Small intestine (tissue), 7 donors: ENCODE results near the gene PKD2L1. TPM values are rescaled to one million over a fixed set of nuclear protein-coding genes. Genes with fewer than 3 reads are reported as not detected.
"Not testable (repeated sequence)": the region's sequence is repeated elsewhere in the genome, so short reads cannot be mapped to it uniquely, and the experiment has no call there.

Experiments used
- DNase-seq, 2 donors: peaks; one replicate each; pipeline versions ENCODE4 v3.0.0 to v3.0.0-alpha.2; 2013
- FAIRE-seq: peaks from 2 replicates; lab custom pipeline; 2012; peaks lifted over from hg19 to GRCh38; lab: Jason Lieb, UNC
- H3K27ac ChIP-seq, 3 donors: one replicate each; pipeline ENCODE4 v1.5.1; 2013; ENCODE audit warnings: low read length in 2 of 3, mild to moderate bottlenecking in 2 of 3, control low read depth in 1 of 3, inconsistent platforms in 1 of 3, low read depth in 1 of 3, moderate library complexity in 1 of 3
- H3K27me3 ChIP-seq, 3 donors: one replicate each; pipeline ENCODE4 v1.6.1; 2013; ENCODE audit warnings: low read length in 3 of 3, inconsistent platforms in 1 of 3; ENCODE audit not compliant: control insufficient read depth in 3 of 3, insufficient read depth in 3 of 3
- H3K36me3 ChIP-seq, 3 donors: one replicate each; pipeline ENCODE4 v1.6.1; 2013; ENCODE audit warnings: low read length in 3 of 3, inconsistent platforms in 1 of 3, low read depth in 1 of 3, mild to moderate bottlenecking in 1 of 3, moderate library complexity in 1 of 3; ENCODE audit not compliant: control insufficient read depth in 3 of 3, insufficient read depth in 2 of 3
- H3K4me1 ChIP-seq, 3 donors: one replicate each; pipeline ENCODE4 v1.6.1; 2013; ENCODE audit warnings: low read length in 2 of 3, inconsistent platforms in 1 of 3, low read depth in 1 of 3, mild to moderate bottlenecking in 1 of 3, moderate library complexity in 1 of 3; ENCODE audit not compliant: control insufficient read depth in 3 of 3, insufficient read depth in 2 of 3
- H3K4me3 ChIP-seq, 3 donors: one replicate each; pipeline ENCODE4 v1.5.1; 2013; ENCODE audit warnings: low read length in 3 of 3, control low read depth in 1 of 3, inconsistent platforms in 1 of 3, low read depth in 1 of 3, mild to moderate bottlenecking in 1 of 3, moderate library complexity in 1 of 3
- H3K9me3 ChIP-seq, 2 donors: one replicate each; pipeline ENCODE4 v1.6.1; 2013; ENCODE audit warnings: low read depth in 1 of 2, low read length in 1 of 2; ENCODE audit not compliant: control insufficient read depth in 2 of 2, insufficient read depth in 1 of 2
- WGBS, 3 donors: extraction: QIAGEN DNeasy Blood & Tissue Kit; methylation state at CpG; one replicate each; pipeline ENCODE4 v1.1.7; 2013; 5-methylcytosine and 5-hydroxymethylcytosine counted together
- polyA plus RNA-seq, 4 donors: library from polyadenylated mRNA; stranded (reverse) in 3 of 4; unstranded in 1 of 4; fragments of 200-250 nt in 3 of 4; fragments of 120-200 nt in 1 of 4; gene quantifications; one replicate each; pipeline versions ENCODE4 v1.2.1 to v1.2.3, GENCODE V29; 2013
- donor health status: healthy with polysubstance abuse.
- donor health status: control.
- donor health status: control.
- donor health status: Bipolar disorder and iron deficiency.
- donor health status: healthy.

Gene PKD2L1
- polyA plus RNA-seq, 4 donors: 0.10 to 0.27 (median 0.19) TPM; not detected in 1

DNA sequence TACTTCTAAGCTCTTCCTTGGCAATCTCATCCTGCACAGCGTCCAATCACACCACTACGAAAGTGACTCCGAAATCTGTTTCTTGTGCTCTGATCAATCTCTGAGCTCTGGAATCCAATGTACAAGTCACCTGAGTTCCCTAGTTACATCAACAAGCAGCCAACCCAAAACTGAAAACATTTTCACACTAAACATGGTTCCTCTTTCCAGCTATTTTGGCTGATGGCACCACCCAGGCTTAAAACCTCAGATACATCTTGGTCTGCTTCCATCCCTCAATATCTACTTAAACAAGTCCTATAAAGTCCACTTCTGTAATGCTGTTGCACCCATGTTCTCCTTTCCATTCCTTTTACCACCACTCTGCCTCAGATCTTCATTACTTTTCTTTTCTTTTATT, 47.1 kb downstream of the PKD2L1 start:
- Histone ChIP-seq H3K4me3 (no peak overlapping the region), H3K36me3 (peaks cover 10 to 21% (median 11%) of the 10 kb centered on the region in 3 donors), H3K27me3 (no peaks in the 10 kb centered on the region), H3K9me3 (no peaks in the 10 kb centered on the region), H3K27ac (no peak overlapping the region), H3K4me1 (peaks cover 0 to 16% (median 0%) of the 10 kb centered on the region in 3 donors)
- FAIRE-seq (no peak), DNase-seq (no peak)
- 94 to 99% (median 95%) methylated on average over 3 of the region's 3 CpGs for WGBS, 3 donors

DNA sequence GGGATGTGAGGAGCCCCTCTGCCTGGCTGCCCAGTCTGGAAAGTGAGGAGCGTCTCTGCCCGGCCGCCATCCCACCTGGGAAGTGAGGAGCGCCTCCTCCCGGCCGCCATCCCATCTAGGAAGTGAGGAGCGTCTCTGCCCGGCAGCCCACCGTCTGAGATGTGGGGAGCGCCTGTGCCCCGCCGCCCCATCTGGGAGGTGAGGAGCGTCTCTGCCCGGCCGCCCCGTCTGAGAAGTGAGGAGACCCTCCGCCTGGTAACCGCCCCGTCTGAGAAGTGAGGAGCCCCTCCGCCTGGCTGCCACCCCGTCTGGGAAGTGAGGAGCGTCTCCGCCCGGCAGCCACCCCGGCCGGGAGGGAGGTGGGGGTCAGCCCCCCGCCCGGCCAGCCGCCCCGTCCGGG, 53.1 kb downstream of the PKD2L1 start:
- not testable (repeated sequence) for H3K27ac ChIP-seq, DNase-seq, H3K9me3 ChIP-seq, H3K4me1 ChIP-seq, H3K4me3 ChIP-seq, H3K27me3 ChIP-seq, FAIRE-seq
- peaks cover 9 to 12% (median 9%) of the 10 kb centered on the region in 3 donors for H3K36me3 ChIP-seq
- 89 to 99% (median 91%) methylated on average over 10 to 23 of the region's 31 CpGs for WGBS, 3 donors

DNA sequence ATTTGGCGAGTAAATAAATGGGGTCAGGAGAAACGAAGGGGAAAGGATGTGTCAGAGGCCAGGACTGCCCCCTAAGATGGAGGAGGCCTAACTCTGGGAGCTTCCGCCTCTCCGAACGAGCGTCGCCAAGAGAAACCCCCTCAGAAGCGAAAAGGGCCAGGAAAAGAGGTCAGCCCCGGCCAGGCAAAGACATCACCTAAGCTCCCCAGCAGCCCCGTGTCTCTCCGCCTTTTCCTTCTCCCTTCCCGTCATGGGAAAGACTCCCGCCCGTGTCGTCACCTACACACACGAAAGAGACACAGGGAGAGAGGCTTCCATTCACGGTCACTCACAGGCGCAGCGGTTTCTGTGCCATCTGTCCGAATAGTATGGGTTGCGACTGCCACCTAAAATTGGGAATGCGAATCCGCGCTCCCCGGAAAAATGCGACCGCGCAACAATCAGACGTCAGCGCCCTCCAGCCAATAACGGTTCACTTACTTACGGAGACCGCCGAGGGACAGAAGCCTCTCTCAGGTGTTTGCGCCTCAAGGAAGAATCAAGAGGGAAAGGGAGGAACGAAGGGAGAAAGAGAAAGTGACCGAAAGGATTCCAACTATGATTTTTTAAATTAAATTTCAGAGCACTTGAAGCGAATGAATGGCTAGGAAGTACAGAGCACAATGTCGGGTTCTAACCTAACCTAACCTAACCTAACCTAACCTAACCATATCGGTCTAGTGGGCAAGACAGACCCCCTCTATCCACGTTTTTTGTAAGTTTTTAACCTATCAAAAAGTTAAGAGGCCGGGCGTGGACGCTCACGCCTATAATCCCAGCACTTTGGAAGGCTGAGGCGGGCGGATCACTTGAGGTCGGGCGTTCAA, 62.6 kb downstream of the PKD2L1 start, which contains the start of gene CWF19L1:
Gene CWF19L1, minus strand, starts transcription at position 400 of the 866 bp plus-strand sequence. Its CDS starts 45 bp downstream, at position 355.
- no peak for FAIRE-seq

DNA sequence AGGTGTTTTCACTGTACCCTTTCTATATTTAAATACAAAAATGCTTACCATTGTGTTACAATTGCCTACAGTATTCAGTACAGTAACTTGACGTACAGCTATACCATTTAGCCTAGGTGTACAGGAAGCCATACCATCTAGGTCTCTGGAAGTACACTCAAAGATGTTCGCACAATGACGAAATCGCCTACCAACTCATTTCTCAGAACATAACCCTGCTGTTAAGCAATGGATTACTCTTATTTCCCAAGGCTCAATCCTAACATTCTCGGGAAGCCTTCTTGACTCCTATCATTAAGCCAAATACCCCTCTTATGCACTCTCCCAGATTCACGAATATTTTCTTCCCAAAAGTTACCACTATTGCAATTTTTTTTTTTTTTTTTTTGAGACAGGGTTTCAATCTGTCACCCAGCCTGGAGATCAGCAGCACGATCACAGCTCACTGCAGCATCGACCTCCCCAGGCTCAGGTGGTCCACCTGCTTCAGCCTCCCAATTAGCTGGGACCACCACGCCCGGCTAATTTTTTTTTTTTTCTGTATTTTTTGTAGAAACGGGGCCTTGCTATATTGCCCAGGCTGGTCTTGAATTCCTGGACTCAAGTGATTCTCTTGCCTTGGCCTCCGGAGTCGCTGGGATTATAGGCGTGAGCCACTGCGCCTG, 64.1 kb downstream of the PKD2L1 start:
- FAIRE-seq (no peak), DNase-seq (no peak)
- no peaks in the 10 kb centered on the region for H3K27me3 ChIP-seq
- peaks cover 0 to 4% (median 0%) of the 10 kb centered on the region in 3 donors for H3K36me3 ChIP-seq
- peaks cover 0 to 4% (median 3%) of the 10 kb centered on the region in 3 donors for H3K4me1 ChIP-seq
- no peak overlapping the region for H3K4me3 ChIP-seq
- no peak overlapping the region for H3K27ac ChIP-seq
- 90 to 95% (median 92%) methylated on average over 15 of the region's 15 CpGs for WGBS, 3 donors
- H3K9me3 ChIP-seq: no peaks in the 10 kb centered on the region

More for the DNA sequence above, 62.6 kb downstream of the PKD2L1 start, which contains the start of gene CWF19L1:
- no peaks in the 10 kb centered on the region for H3K9me3 ChIP-seq
- 1 to 3% (median 2%) methylated on average over 48 to 49 of the region's 49 CpGs for WGBS, 3 donors
- peaks cover 0 to 4% (median 3%) of the 10 kb centered on the region in 3 donors for H3K4me1 ChIP-seq
- peak; percentile 88 to 94 for DNase-seq
- peak within 1 kb of the TSS; percentile 68 to 85 (median 82) for H3K4me3 ChIP-seq
- no peaks in the 10 kb centered on the region for H3K27me3 ChIP-seq
- peak within 1 kb of the TSS; percentile 62 to 96 (median 89) for H3K27ac ChIP-seq
- H3K36me3 ChIP-seq: peaks cover 0 to 4% (median 0%) of the 10 kb centered on the region in 3 donors

- FAIRE-seq (no peak), DNase-seq (no peak)
- 94 to 96% (median 94%) methylated on average over 3 of the region's 3 CpGs for WGBS, 3 donors
- no peaks in the 10 kb centered on the region for H3K27me3 ChIP-seq
- no peaks in the 10 kb centered on the region for H3K9me3 ChIP-seq
- H3K4me1 ChIP-seq: no peaks in the 10 kb centered on the region
- no peak overlapping the region for H3K27ac ChIP-seq
- H3K4me3 ChIP-seq: no peak overlapping the region
- H3K36me3 ChIP-seq: peaks cover 4 to 33% (median 11%) of the 10 kb centered on the region in 3 donors
Observed at GRCh38 chr10:100254191-100254590, 75.8 kb downstream of the PKD2L1 start.

DNA sequence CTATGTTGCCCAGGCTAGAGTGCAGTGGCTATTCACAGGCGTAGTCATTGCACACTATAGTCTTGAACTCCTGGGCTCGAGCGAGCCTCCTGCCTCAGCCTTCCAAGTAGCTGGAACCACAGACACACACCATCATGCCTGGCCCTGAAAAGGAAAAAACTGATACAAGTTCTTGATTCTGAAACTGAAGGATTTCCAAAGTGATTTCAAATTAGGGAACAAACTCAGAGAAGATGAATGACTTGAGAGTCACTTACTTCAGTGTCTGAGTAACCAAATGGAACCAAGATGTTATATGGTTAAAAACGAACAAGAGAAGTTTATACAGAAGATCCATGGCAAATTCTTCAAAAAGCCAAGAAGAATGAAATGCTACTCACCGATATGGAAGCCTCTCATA, 77.0 kb downstream of the PKD2L1 start:
- FAIRE-seq (no peak), DNase-seq (no peak)
- H3K9me3 ChIP-seq: no peaks in the 10 kb centered on the region
- no peak overlapping the region for H3K4me3 ChIP-seq
- no peak overlapping the region for H3K27ac ChIP-seq
- WGBS, 3 donors: 95 to 96% (median 95%) methylated on average over 5 of the region's 5 CpGs
- H3K36me3 ChIP-seq: peaks cover 4 to 39% (median 13%) of the 10 kb centered on the region in 3 donors
- no peaks in the 10 kb centered on the region for H3K27me3 ChIP-seq
- no peaks in the 10 kb centered on the region for H3K4me1 ChIP-seq

DNA sequence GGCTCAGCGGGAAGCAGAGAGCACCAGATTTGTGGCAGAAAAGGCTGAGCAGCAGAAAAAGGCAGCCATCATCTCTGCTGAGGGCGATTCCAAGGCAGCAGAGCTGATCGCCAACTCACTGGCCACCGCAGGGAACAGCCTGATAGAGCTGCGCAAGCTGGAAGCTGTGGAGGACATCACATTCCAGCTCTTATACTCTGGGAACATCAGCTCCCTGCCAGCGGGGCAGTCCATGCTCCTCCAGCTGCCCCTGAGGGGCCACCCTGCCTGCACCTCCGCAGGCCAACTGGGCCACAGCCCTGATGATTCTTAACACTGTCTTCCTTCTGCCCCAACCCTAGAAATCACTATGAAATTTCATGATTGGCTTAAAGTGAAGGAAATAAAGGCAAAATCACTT, 81.2 kb downstream of the PKD2L1 start:
- FAIRE-seq: no peak

DNA sequence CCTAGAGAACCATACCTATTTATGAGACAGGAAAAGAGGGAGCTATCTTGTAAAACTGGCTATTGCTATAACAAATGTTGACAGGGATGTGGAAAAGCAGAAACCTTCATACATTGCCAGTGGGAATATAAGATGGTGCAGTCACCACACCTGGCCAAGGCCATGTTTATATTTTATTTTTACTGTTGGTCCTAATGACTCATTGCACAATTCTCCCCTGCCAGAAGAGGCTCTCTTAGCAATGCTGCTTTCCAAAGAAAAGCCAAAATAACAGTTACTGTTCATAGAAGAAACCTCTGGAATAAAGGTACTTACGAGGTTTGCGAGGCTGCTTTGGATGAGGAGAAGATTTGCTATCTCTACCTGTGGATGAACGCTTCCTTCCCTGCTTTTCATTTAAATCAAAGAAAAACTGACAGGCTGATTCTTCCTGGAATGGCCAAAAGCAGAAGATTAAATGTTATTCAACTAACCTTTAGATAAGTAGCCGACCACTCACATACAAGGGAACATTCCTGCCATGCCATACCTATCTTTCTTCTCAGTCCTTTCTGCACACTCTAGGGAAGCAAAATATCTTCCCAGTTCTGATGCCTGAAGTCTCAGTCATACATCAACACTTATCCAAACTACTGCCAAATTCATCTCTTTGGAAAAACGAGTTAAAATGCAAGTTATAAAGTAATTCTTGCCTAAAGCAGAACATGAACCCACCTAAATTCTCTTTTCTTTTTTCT, 84.4 kb downstream of the PKD2L1 start:
- peaks cover 7 to 38% (median 27%) of the 10 kb centered on the region in 3 donors for H3K36me3 ChIP-seq
- 92 to 96% (median 92%) methylated on average over 5 of the region's 5 CpGs for WGBS, 3 donors
- H3K4me3 ChIP-seq: no peak overlapping the region
- no peaks in the 10 kb centered on the region for H3K27me3 ChIP-seq
- no peak for FAIRE-seq
- H3K27ac ChIP-seq: no peak overlapping the region
- DNase-seq: no peak
- H3K4me1 ChIP-seq: no peaks in the 10 kb centered on the region
- H3K9me3 ChIP-seq: no peaks in the 10 kb centered on the region

More for the DNA sequence above, 81.2 kb downstream of the PKD2L1 start:
- Histone ChIP-seq H3K36me3 (peaks cover 10 to 35% (median 24%) of the 10 kb centered on the region in 3 donors), H3K4me3 (no peak overlapping the region), H3K27ac (no peak overlapping the region), H3K9me3 (no peaks in the 10 kb centered on the region), H3K4me1 (no peaks in the 10 kb centered on the region), H3K27me3 (no peaks in the 10 kb centered on the region)
- WGBS, 3 donors: 95 to 97% (median 97%) methylated on average over 7 of the region's 7 CpGs
- no peak for DNase-seq
